HepG2 (cell line): ENCODE measurements around the gene SAAL1. TPM values are rescaled to one million over a fixed set of nuclear protein-coding genes. Genes with fewer than 3 reads are reported as not detected.
"Not testable (repeated sequence)": the region's sequence is repeated elsewhere in the genome, so short reads cannot be mapped to it uniquely, and the experiment has no call there.

Experiments used
- CEBPB ChIP-seq: IDR thresholded peaks from 2 replicates; pipeline ENCODE4 v1.6.1; 2011; ENCODE audit warnings: low read depth, low read length, improper control_type of control experiment, borderline replicate concordance
- FOXP1 ChIP-seq, 2 experiments: fragments of 450-650 bp in 1 of 2; IDR thresholded peaks; 2 replicates each; pipeline ENCODE4 v1.6.1; 2017 to 2018; ENCODE audit warnings: antibody characterized with exemption in 1 of 2
- GATAD2A ChIP-seq: IDR thresholded peaks from 2 replicates; pipeline ENCODE4 v1.6.1; 2016
- HDAC2 ChIP-seq: sonication (generic); formaldehyde crosslinking; IDR thresholded peaks from 2 replicates; pipeline ENCODE4 v1.4.0; 2020; ENCODE audit warnings: missing genetic modification reagents
- MIXL1 ChIP-seq: IDR thresholded peaks from 2 replicates; pipeline ENCODE4 v1.6.1; 2016
- NCOR1 ChIP-seq: fragments of 200-600 bp; sonication (generic); IDR thresholded peaks from 2 replicates; pipeline ENCODE4 v1.7.0; 2017; ENCODE audit warnings: antibody characterized with exemption, low read length, borderline replicate concordance
- NFIC ChIP-seq: IDR thresholded peaks from 2 replicates; pipeline ENCODE4 v1.6.1; 2012; ENCODE audit warnings: mild to moderate bottlenecking, low read length, inconsistent platforms
- NR2F1 ChIP-seq, 2 experiments: fragments of 450-650 bp in 1 of 2; formaldehyde crosslinking in 1 of 2; IDR thresholded peaks; 2 replicates each; pipeline versions ENCODE4 v1.5.0 to v1.6.1; 2016 to 2020; ENCODE audit warnings: mild to moderate bottlenecking in 1 of 2, missing compliant biosample characterization in 1 of 2, missing genetic modification reagents in 1 of 2, moderate library complexity in 1 of 2
- NR2F2 ChIP-seq: IDR thresholded peaks from 2 replicates; pipeline ENCODE4 v1.6.1; 2012; ENCODE audit warnings: low read depth, inconsistent platforms, borderline replicate concordance
- NR2F6 ChIP-seq, 2 experiments: IDR thresholded peaks; 2 replicates each; pipeline ENCODE4 v1.6.1; 2016; ENCODE audit warnings: antibody characterized with exemption in 1 of 2, mild to moderate bottlenecking in 1 of 2
- PATZ1 ChIP-seq: sonication (generic); formaldehyde crosslinking; IDR thresholded peaks from 2 replicates; pipeline ENCODE4 v1.4.0; 2020; ENCODE audit warnings: missing genetic modification reagents
- RARA ChIP-seq: IDR thresholded peaks from 2 replicates; pipeline ENCODE4 v1.6.1; 2016; ENCODE audit warnings: missing genetic modification reagents, missing compliant biosample characterization
- SKI ChIP-seq: fragments of 450-650 bp; IDR thresholded peaks from one replicate; pipeline ENCODE4 v1.6.1; 2018; ENCODE audit warnings: mild to moderate bottlenecking; ENCODE audit not compliant: partially characterized antibody
- SOX13 ChIP-seq, 3 experiments: fragments of 450-650 bp in 1 of 3; sonication (generic) in 1 of 3; formaldehyde crosslinking in 1 of 3; IDR thresholded peaks in 2 of 3; conservative IDR thresholded peaks in 1 of 3; 2 replicates each; pipeline versions ENCODE4 v1.5.0 to v1.6.1; 2016 to 2020; ENCODE audit warnings: antibody characterized with exemption in 1 of 3, mild to moderate bottlenecking in 1 of 3, missing compliant biosample characterization in 1 of 3, missing genetic modification reagents in 1 of 3, moderate library complexity in 1 of 3
- SOX5 ChIP-seq: IDR thresholded peaks from 2 replicates; pipeline ENCODE4 v1.6.1; 2016; ENCODE audit warnings: borderline replicate concordance
- SP5 ChIP-seq: IDR thresholded peaks from 2 replicates; pipeline ENCODE4 v1.6.1; 2016; ENCODE audit warnings: low read depth, borderline replicate concordance
- TBX3 ChIP-seq: fragments of 450-650 bp; IDR thresholded peaks from 2 replicates; pipeline ENCODE4 v1.6.1; 2017; ENCODE audit warnings: antibody characterized with exemption, mild to moderate bottlenecking, inconsistent platforms, borderline replicate concordance
- TCF7 ChIP-seq: sonication (generic); IDR thresholded peaks from 2 replicates; pipeline ENCODE4 v1.6.1; 2016; ENCODE audit warnings: antibody characterized with exemption, low read depth
- TFDP1 ChIP-seq: IDR thresholded peaks from 2 replicates; pipeline ENCODE4 v1.6.1; 2016; ENCODE audit warnings: missing compliant biosample characterization, missing genetic modification reagents, borderline replicate concordance
- TFE3 ChIP-seq: IDR thresholded peaks from 2 replicates; pipeline ENCODE4 v1.6.1; 2016
- ZGPAT ChIP-seq: IDR thresholded peaks from 2 replicates; pipeline ENCODE4 v1.6.1; 2016; ENCODE audit warnings: mild to moderate bottlenecking
- ZNF331 ChIP-seq: sonication (generic); formaldehyde crosslinking; IDR thresholded peaks from 2 replicates; pipeline ENCODE4 v1.4.0; 2020; ENCODE audit warnings: missing genetic modification reagents
- ZNF777 ChIP-seq: sonication (generic); formaldehyde crosslinking; IDR thresholded peaks from 2 replicates; pipeline ENCODE4 v1.4.0; 2020; ENCODE audit warnings: missing genetic modification reagents
- polyA plus RNA-seq, 8 experiments: library from polyadenylated mRNA; depleted of rRNA in 3 of 8; stranded (reverse) in 7 of 8; unstranded in 1 of 8; fragments of >200 nt; fragmentation: Illumina TruSeq in 4 of 8; extraction: Trizol in 4 of 8; gene quantifications; 2 replicates each; pipeline versions ENCODE4 v1.2.1 to v1.2.3, GENCODE V29; 2011 to 2016; ENCODE audit warnings: low read depth in 4 of 8, missing spikeins in 1 of 8, mixed read lengths in 1 of 8; ENCODE audit not compliant: insufficient read depth in 1 of 8
- total RNA-seq, 5 experiments: library from RNA; depleted of rRNA; stranded (reverse); fragments of >200 nt; fragmentation: Illumina TruSeq; extraction: Trizol; gene quantifications; 2 replicates each; pipeline ENCODE4 v1.2.3, GENCODE V29; 2016; ENCODE audit warnings: low read depth in 1 of 5

Gene SAAL1
- total and polyA plus RNA-seq, 2 of the 13 experiments (the other 11 are each of a cell fraction or from before 2014, with no cell fraction given): 16.5 to 46.0 TPM

- TF ChIP-seq PATZ1 (CRISPR knock-in tag) (peak; percentile 98), FOXP1 (CRISPR knock-in tag; IDR thresholded peaks at IDR 0.05) (peak; percentile 58; the same call in 1 of the 2 replicates), SOX13 (IDR thresholded peaks at IDR 0.05) (peak; percentile 42; the same call in 1 of the 2 replicates), SOX13 (CRISPR knock-in tag; conservative IDR thresholded peaks at IDR 0.05 in 1 of 2, IDR thresholded peaks at IDR 0.05 in 1 of 2) (peak in 1 of 2 experiments; percentile 81; a peak in 2 of 4 replicates), SP5 (CRISPR knock-in tag) (peak; percentile 35; the same call in 1 of the 2 replicates), TFE3 (CRISPR knock-in tag) (0 out of 2 replicates have a peak, but pooled peaks have one; percentile 14), NCOR1 (peak; percentile 16; the same call in 1 of the 2 replicates), NR2F6 (IDR thresholded peaks at IDR 0.05) (peak; percentile 65; the same call in 1 of the 2 replicates), NR2F6 (CRISPR knock-in tag; IDR thresholded peaks at IDR 0.05) (peak; percentile 42; the same call in 1 of the 2 replicates), ZNF331 (0 out of 2 replicates have a peak, but pooled peaks have one; percentile 18), TCF7 (peak; percentile 35), NFIC (peak; percentile 17; the same call in 1 of the 2 replicates), RARA (CRISPR knock-in tag) (peak; percentile 36; the same call in 1 of the 2 replicates), CEBPB (peak; percentile 38; the same call in 1 of the 2 replicates), GATAD2A (CRISPR knock-in tag) (peak; percentile 42), TBX3 (0 out of 2 replicates have a peak, but pooled peaks have one; percentile 13), SKI (peak; percentile 36), MIXL1 (CRISPR knock-in tag) (peak; percentile 33; the same call in 1 of the 2 replicates), ZNF777 (peak; percentile 69), SOX5 (CRISPR knock-in tag) (peak; percentile 50; the same call in 1 of the 2 replicates), HDAC2 (CRISPR knock-in tag) (peak; percentile 37; the same call in 1 of the 2 replicates), NR2F2 (peak; percentile 40; the same call in 1 of the 2 replicates), TFDP1 (CRISPR knock-in tag) (peak; percentile 76; the same call in 1 of the 2 replicates), ZGPAT (CRISPR knock-in tag) (0 out of 2 replicates have a peak, but pooled peaks have one; percentile 21), NR2F1 (CRISPR knock-in tag; IDR thresholded peaks at IDR 0.05) (peak in 1 of 2 experiments; percentile 61; a peak in 1 of 4 replicates)
- TF ChIP-seq FOXP1 (IDR thresholded peaks at IDR 0.05): not testable (repeated sequence)
Observed at GRCh38 chr11:18121331-18121828, 15.5 kb upstream of the SAAL1 start (continued).
